SK-N-SH (cell line): ENCODE results near the gene CHST2. TPM values are rescaled to one million over a fixed set of nuclear protein-coding genes. Genes with fewer than 3 reads are reported as not detected.

ENCODE experiments used
- CTCF ChIA-PET: fragments of 300-600, 350-600 bp; formaldehyde crosslinking; extraction: SDS; loops from one replicate; lab custom pipeline; 2021; lab: Yijun Ruan, JAX
- POLR2A ChIA-PET: fragments of 350-600 bp; sonication (Branson Sonifier 250); formaldehyde crosslinking; extraction: SDS; loops from one replicate; lab custom pipeline; 2020; ENCODE audit warnings: antibody characterized with exemption, inconsistent platforms; lab: Yijun Ruan, JAX
- DNase-seq: peaks from one replicate; pipeline ENCODE4 v3.0.0; 2012
- H2AFZ ChIP-seq: fragments of 200-600 bp; sonication (generic); 2 replicates; pipeline ENCODE4 v1.8.1; 2016; ENCODE audit warnings: antibody characterized with exemption, mild to moderate bottlenecking, low read depth
- H3F3A ChIP-seq: fragments of 200-600 bp; sonication (generic); replicated peaks from 2 replicates; pipeline ENCODE3; 2016; ENCODE audit warnings: antibody characterized with exemption, mild to moderate bottlenecking; ENCODE audit not compliant: insufficient read depth
- H3K27ac ChIP-seq, 2 experiments: fragments of 200-500 bp in 1 of 2; fragments of 200-600 bp in 1 of 2; sonication (Bioruptor generic) in 1 of 2; sonication (generic), shearing (Covaris generic) in 1 of 2; 2 replicates each; pipeline versions ENCODE4 v1.5.1 to v1.6.1; 2014 to 2016; ENCODE audit warnings: low read depth in 2 of 2, inconsistent platforms in 1 of 2, low read length in 1 of 2, mild to moderate bottlenecking in 1 of 2, mixed read lengths in 1 of 2
- H3K27me3 ChIP-seq: fragments of 200-600 bp; sonication (generic), shearing (Covaris generic); 2 replicates; pipeline ENCODE4 v1.6.1; 2016; ENCODE audit warnings: mixed run types; ENCODE audit not compliant: insufficient read depth
- H3K36me3 ChIP-seq, 2 experiments: fragments of 200-500 bp in 1 of 2; fragments of 200-600 bp in 1 of 2; sonication (Bioruptor generic) in 1 of 2; sonication (generic) in 1 of 2; replicated peaks in 1 of 2; 2 replicates each; pipeline versions ENCODE3 to v1.5.1; 2014 to 2016; ENCODE audit warnings: low read length in 1 of 2, mild to moderate bottlenecking in 1 of 2; ENCODE audit not compliant: insufficient read depth in 2 of 2, control insufficient read depth in 1 of 2
- H3K4me1 ChIP-seq, 2 experiments: fragments of 200-500 bp in 1 of 2; fragments of 200-600 bp in 1 of 2; sonication (Bioruptor generic) in 1 of 2; sonication (generic), shearing (Covaris generic) in 1 of 2; 2 replicates each; pipeline versions ENCODE4 v1.5.1 to v1.6.1; 2014 to 2016; ENCODE audit warnings: low read depth in 1 of 2, low read length in 1 of 2, mixed run types in 1 of 2; ENCODE audit not compliant: insufficient read depth in 2 of 2, control insufficient read depth in 1 of 2
- H3K4me2 ChIP-seq: fragments of 200-600 bp; sonication (generic), shearing (Covaris generic); 2 replicates; pipeline ENCODE4 v1.6.1; 2017; ENCODE audit warnings: mixed run types
- H3K4me3 ChIP-seq, 2 experiments: fragments of 200-500 bp in 1 of 2; fragments of 200-600 bp in 1 of 2; sonication (Bioruptor generic) in 1 of 2; sonication (generic), shearing (Covaris generic) in 1 of 2; 2 replicates each; pipeline versions ENCODE4 v1.5.1 to v1.8.1; 2014 to 2016; ENCODE audit warnings: low read depth in 2 of 2, inconsistent platforms in 1 of 2, low read length in 1 of 2, mild to moderate bottlenecking in 1 of 2, mixed read lengths in 1 of 2, moderate library complexity in 1 of 2
- H3K79me2 ChIP-seq: fragments of 200-600 bp; sonication (generic); 2 replicates; pipeline ENCODE4 v1.8.1; 2017; ENCODE audit warnings: mild to moderate bottlenecking; ENCODE audit not compliant: insufficient read depth
- H3K9ac ChIP-seq: fragments of 200-600 bp; sonication (generic); 2 replicates; pipeline ENCODE4 v1.6.1; 2017; ENCODE audit warnings: mixed run types
- H3K9me2 ChIP-seq: fragments of 200-600 bp; sonication (generic); 2 replicates; pipeline ENCODE4 v1.6.1; 2017; ENCODE audit warnings: mixed run types
- H3K9me3 ChIP-seq: fragments of 200-600 bp; sonication (generic); 2 replicates; pipeline ENCODE4 v1.6.1; 2017; ENCODE audit warnings: mixed run types, mild to moderate bottlenecking, moderate library complexity
- H4K20me1 ChIP-seq: fragments of 200-600 bp; sonication (generic); 2 replicates; pipeline ENCODE4 v1.6.1; 2017; ENCODE audit warnings: mild to moderate bottlenecking, mixed run types; ENCODE audit not compliant: insufficient read depth
- ELF1 ChIP-seq: IDR thresholded peaks from 2 replicates; pipeline ENCODE4 v1.4.0; 2012
- EP300 ChIP-seq, 2 experiments: IDR thresholded peaks; 2 replicates each; pipeline versions ENCODE4 v1.4.0 to v1.6.1; 2012; ENCODE audit warnings: borderline replicate concordance in 1 of 2, low read depth in 1 of 2, low read length in 1 of 2
- FOXJ3 ChIP-seq: sonication (generic); formaldehyde crosslinking; IDR thresholded peaks from 2 replicates; pipeline ENCODE4 v1.5.1; 2020; ENCODE audit warnings: mild to moderate bottlenecking, missing genetic modification reagents
- FOXM1 ChIP-seq: IDR thresholded peaks from 2 replicates; pipeline ENCODE4 v1.4.0; 2012; ENCODE audit warnings: low read depth, mild to moderate bottlenecking
- IRF3 ChIP-seq: fragments of 150-350 bp; IDR thresholded peaks from 2 replicates; pipeline ENCODE4 v1.6.1; 2016; ENCODE audit warnings: mild to moderate bottlenecking, low read depth, low read length
- MXI1 ChIP-seq: IDR thresholded peaks from 2 replicates; pipeline ENCODE4 v1.6.1; 2012; ENCODE audit warnings: mild to moderate bottlenecking, low read depth, low read length, improper control_type of control experiment
- NRF1 ChIP-seq: IDR thresholded peaks from 2 replicates; pipeline ENCODE4 v1.6.1; 2012; ENCODE audit warnings: low read depth, mild to moderate bottlenecking, low read length
- PBX3 ChIP-seq: IDR thresholded peaks from 2 replicates; pipeline ENCODE4; 2012
- RAD21 ChIP-seq: IDR thresholded peaks from 2 replicates; pipeline ENCODE4 v1.6.1; 2012; ENCODE audit warnings: mild to moderate bottlenecking, low read length
- REST ChIP-seq: IDR thresholded peaks from 2 replicates; pipeline ENCODE4 v1.6.1; 2012; ENCODE audit warnings: mild to moderate bottlenecking, low read depth, low read length, moderate library complexity
- SIN3A ChIP-seq: IDR thresholded peaks from 2 replicates; pipeline ENCODE4 v1.6.1; 2012; ENCODE audit warnings: low read depth, mild to moderate bottlenecking, low read length, moderate library complexity, borderline replicate concordance
- SMC3 ChIP-seq: IDR thresholded peaks from 2 replicates; pipeline ENCODE4 v1.6.1; 2012; ENCODE audit warnings: low read depth, low read length, improper control_type of control experiment
- TEAD4 ChIP-seq: IDR thresholded peaks from 2 replicates; pipeline ENCODE4 v1.4.0; 2012; ENCODE audit warnings: mild to moderate bottlenecking, borderline replicate concordance; ENCODE audit not compliant: insufficient read depth
- USF2 ChIP-seq: fragments of 150-350 bp; IDR thresholded peaks from 2 replicates; pipeline ENCODE4 v1.6.1; 2017; ENCODE audit warnings: antibody characterized with exemption, low read length, low read depth, borderline replicate concordance
- ZBTB33 ChIP-seq: IDR thresholded peaks from 2 replicates; pipeline ENCODE4 v1.4.0; 2012; ENCODE audit warnings: low read depth, borderline replicate concordance
- WGBS: methylation state at CpG from one replicate; pipeline ENCODE4 v1.1.6; 2017; ENCODE audit warnings: low lambda C conversion rate; 5-methylcytosine and 5-hydroxymethylcytosine counted together
- polyA plus RNA-seq, 3 experiments: library from polyadenylated mRNA; depleted of rRNA; stranded (reverse); fragments of >200 nt; gene quantifications; 2 replicates each; pipeline ENCODE4 v1.2.3, GENCODE V29; 2012
- TF ChIP-seq, protein P1 (sequence below): fragments of 200-600 bp; sonication (generic); IDR thresholded peaks from 2 replicates; pipeline ENCODE4 v1.6.1; 2017; ENCODE audit warnings: antibody characterized with exemption, mild to moderate bottlenecking, moderate library complexity

Gene CHST2
- polyA plus RNA-seq, 1 of the 3 experiments (the other 2 are of a cell fraction) = 1.6 TPM

- TF ChIP-seq EP300 (IDR thresholded peaks at IDR 0.05; ENCODE audit: borderline replicate concordance in 1 of 2, low read depth in 1 of 2, low read length in 1 of 2) (no peak), IRF3 (no peak)
- TF ChIP-seq, all 33 proteins: peak for 0
Observed at GRCh38 chr3:143070977-143071551, 48.5 kb upstream of the CHST2 start (continued).

DNA sequence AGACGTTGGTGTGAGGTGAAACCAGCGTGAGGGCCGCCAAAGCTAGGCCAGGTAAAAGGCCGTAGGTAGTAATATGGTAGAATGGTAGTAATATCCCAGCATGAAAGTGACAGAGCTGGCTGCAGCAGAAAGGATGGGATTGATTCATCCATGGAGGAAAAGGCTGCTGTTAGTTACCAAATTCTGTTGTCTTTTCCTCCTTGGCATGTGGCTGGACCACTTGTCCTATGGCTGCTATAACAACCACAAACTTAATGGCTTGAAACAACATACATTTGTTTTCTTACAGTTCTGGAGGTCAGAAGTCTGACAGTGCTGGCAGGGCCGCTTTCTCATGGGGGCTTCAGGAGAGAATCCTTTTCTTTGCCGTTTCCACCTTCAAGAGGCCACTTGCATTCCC lies 47.8 kb upstream of the CHST2 start:
- H3K79me2 ChIP-seq = no peaks in the 10 kb centered on the region
- H3K36me3 ChIP-seq = no peaks in the 10 kb centered on the region
- no peak overlapping the region for H3K4me2 ChIP-seq
- no peak overlapping the region for H2AFZ ChIP-seq
- no peaks in the 10 kb centered on the region for H3K4me1 ChIP-seq
- no peaks in the 10 kb centered on the region for H3K27me3 ChIP-seq
- no peaks in the 10 kb centered on the region for H3K9me3 ChIP-seq
- H3K27ac ChIP-seq = no peak overlapping the region
- H3F3A ChIP-seq = no peaks in the 10 kb centered on the region
- no peak overlapping the region for H3K9ac ChIP-seq
- WGBS = 74% methylated on average over 6 of the region's 6 CpGs
- H3K9me2 ChIP-seq = no peaks in the 10 kb centered on the region
- DNase-seq = no peak
- ChIA-PET CTCF (no interaction called here), POLR2A (no interaction called here)
- H4K20me1 ChIP-seq = no peaks in the 10 kb centered on the region
- no peak for TF ChIP-seq USF2
- TF ChIP-seq REST = no peak
- TF ChIP-seq RAD21 = no peak
- TF ChIP-seq PBX3 = no peak
- TF ChIP-seq FOXJ3 = no peak
- TF ChIP-seq ZBTB33 = no peak
- no peak for TF ChIP-seq SIN3A
- TF ChIP-seq IRF3 = no peak
- no peak for TF ChIP-seq ELF1
- no peak for TF ChIP-seq FOXM1
- no peak for TF ChIP-seq SMC3
- no peak for TF ChIP-seq MXI1
- TF ChIP-seq TEAD4 = no peak
- TF ChIP-seq, protein P1, sequence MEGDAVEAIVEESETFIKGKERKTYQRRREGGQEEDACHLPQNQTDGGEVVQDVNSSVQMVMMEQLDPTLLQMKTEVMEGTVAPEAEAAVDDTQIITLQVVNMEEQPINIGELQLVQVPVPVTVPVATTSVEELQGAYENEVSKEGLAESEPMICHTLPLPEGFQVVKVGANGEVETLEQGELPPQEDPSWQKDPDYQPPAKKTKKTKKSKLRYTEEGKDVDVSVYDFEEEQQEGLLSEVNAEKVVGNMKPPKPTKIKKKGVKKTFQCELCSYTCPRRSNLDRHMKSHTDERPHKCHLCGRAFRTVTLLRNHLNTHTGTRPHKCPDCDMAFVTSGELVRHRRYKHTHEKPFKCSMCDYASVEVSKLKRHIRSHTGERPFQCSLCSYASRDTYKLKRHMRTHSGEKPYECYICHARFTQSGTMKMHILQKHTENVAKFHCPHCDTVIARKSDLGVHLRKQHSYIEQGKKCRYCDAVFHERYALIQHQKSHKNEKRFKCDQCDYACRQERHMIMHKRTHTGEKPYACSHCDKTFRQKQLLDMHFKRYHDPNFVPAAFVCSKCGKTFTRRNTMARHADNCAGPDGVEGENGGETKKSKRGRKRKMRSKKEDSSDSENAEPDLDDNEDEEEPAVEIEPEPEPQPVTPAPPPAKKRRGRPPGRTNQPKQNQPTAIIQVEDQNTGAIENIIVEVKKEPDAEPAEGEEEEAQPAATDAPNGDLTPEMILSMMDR = no peak
- TF ChIP-seq NRF1 = no peak
- TF ChIP-seq, all 33 proteins: peak for 0
- H3K4me3 ChIP-seq = no peak overlapping the region
